Fibroblast of villous mesenchyme (primary cell): ENCODE data around the gene KIF20B. TPM values are rescaled to one million over a fixed set of nuclear protein-coding genes. Genes with fewer than 3 reads are reported as not detected.
A peak's percentile ranks its signal among the peaks of the same experiment; 100 is the strongest.

Experiments used
- DNase-seq: peaks from one replicate; pipeline ENCODE4 v3.0.0-alpha.2; 2010; ENCODE audit warnings: low read depth
- H3K4me3 ChIP-seq: 2 replicates; pipeline ENCODE4 v1.5.1; 2011; ENCODE audit warnings: low read depth, mild to moderate bottlenecking, low read length
- total RNA-seq: library from RNA; depleted of rRNA; stranded (reverse); fragments of >200 nt; gene quantifications from 2 replicates; pipeline ENCODE4 v1.2.3, GENCODE V29; 2012
- TF ChIP-seq, protein P1 (sequence below): IDR thresholded peaks from 2 replicates; pipeline ENCODE4 v1.5.1; 2012; ENCODE audit warnings: low read depth, mild to moderate bottlenecking, low read length; ENCODE audit not compliant: insufficient read depth

Gene KIF20B
- total RNA-seq, 1 donor = 19.9 TPM

GRCh38 chr10:89685936-89686335 is 15.5 kb upstream of the KIF20B start:
- no peak overlapping the region for H3K4me3 ChIP-seq
- no peak for DNase-seq
- TF ChIP-seq, protein P1, sequence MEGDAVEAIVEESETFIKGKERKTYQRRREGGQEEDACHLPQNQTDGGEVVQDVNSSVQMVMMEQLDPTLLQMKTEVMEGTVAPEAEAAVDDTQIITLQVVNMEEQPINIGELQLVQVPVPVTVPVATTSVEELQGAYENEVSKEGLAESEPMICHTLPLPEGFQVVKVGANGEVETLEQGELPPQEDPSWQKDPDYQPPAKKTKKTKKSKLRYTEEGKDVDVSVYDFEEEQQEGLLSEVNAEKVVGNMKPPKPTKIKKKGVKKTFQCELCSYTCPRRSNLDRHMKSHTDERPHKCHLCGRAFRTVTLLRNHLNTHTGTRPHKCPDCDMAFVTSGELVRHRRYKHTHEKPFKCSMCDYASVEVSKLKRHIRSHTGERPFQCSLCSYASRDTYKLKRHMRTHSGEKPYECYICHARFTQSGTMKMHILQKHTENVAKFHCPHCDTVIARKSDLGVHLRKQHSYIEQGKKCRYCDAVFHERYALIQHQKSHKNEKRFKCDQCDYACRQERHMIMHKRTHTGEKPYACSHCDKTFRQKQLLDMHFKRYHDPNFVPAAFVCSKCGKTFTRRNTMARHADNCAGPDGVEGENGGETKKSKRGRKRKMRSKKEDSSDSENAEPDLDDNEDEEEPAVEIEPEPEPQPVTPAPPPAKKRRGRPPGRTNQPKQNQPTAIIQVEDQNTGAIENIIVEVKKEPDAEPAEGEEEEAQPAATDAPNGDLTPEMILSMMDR = no peak

- DNase-seq = no peak
- H3K4me3 ChIP-seq = no peak overlapping the region
- TF ChIP-seq, protein P1 = no peak
Measured at GRCh38 chr10:89690027-89690426, 11.4 kb upstream of the KIF20B start.

GRCh38 chr10:89692416-89692815 is 9.0 kb upstream of the KIF20B start:
- TF ChIP-seq, protein P1 = no peak
- no peak for DNase-seq
- H3K4me3 ChIP-seq = no peak overlapping the region

DNA sequence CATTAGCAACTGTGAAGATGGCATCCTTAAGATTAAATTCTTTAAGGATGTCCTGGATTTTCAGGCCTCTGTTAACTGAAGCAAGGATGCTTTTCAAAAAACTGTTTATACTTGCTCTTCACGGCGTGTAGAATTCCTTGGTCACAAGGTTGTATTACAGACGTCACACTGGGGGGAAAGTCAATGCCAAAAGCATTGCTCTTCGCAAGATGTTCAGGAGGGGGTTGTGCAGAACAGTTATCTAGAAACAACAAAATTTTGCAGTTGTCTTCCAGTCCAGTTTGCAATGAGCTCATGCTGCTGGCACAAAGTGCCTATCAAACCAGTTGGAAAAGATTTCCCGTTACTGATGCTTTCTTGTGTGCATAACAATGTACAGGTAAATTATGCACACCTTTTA is 8.2 kb upstream of the KIF20B start:
- DNase-seq = no peak
- TF ChIP-seq, protein P1 = no peak

GRCh38 chr10:89695307-89695706 is 6.1 kb upstream of the KIF20B start:
- H3K4me3 ChIP-seq = no peak overlapping the region
- no peak for DNase-seq
- TF ChIP-seq, protein P1 = no peak

More for the DNA sequence above, 8.2 kb upstream of the KIF20B start:
- H3K4me3 ChIP-seq = no peak overlapping the region

DNA sequence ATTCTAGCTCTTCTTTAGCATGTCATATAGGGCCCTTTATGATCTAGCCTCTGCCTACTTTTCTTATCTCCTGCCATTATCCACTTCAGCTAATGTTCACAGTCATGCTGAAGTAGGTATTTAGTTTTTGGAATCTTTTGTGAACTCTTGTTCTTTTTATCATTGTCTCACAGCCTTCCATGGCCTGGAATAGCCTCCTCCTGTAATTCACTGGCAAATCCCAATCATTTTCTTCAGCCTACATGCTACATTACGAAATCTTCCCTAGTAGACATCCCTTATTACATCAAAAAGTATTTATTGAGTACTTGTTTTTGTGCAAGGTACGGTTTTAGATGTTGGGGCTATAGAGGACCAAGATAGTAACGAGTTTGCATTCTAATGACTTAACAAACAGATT is 3.4 kb upstream of the KIF20B start:
- no peak for DNase-seq
- TF ChIP-seq, protein P1 = no peak
- H3K4me3 ChIP-seq = no peak overlapping the region

DNA sequence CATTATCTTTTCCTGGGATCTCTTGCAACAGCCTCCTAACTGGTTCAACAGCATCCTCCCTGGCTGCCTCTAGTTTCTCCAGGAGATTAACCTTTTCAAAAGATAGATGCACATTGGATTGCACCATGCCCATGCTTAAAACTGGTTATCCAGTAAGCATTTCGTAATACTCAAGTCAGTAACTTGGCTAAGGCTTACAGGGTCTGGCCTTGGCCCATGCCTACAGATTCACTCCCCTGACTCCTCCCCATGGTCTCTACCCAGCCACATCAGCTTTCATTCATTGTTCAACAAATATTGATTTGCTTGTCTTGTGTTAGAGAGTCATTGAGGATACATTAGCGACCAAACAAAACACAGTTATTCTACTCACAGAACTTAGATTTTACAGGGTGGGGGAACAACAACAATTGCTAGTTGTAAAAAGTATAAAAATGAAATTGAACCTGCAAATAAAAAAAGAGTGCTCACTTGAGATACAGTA is 1.8 kb upstream of the KIF20B start:
- TF ChIP-seq, protein P1 = no peak
- peak; percentile 47 for DNase-seq
- no peak overlapping the region for H3K4me3 ChIP-seq
